K562 (cell line): ENCODE results near the gene ACOT13. TPM values are rescaled to one million over a fixed set of nuclear protein-coding genes. Genes with fewer than 3 reads are reported as not detected.

Source experiments
- ATAC-seq: fragments of 200-7000 bp; cut with Tn5 transposase; 3 replicates; pipeline ENCODE4 v1.9.1; 2020; ENCODE audit warnings: moderate library complexity
- BruUV-seq: library from RNA; stranded (reverse); fragments of 400-500 nt; replicated peaks from 2 replicates; lab custom pipeline; 2021; lab: Mats Ljungman, UMichigan
- CTCF ChIA-PET: fragments of 300-600 bp; formaldehyde crosslinking; extraction: SDS; loops from one replicate; lab custom pipeline; 2021; ENCODE audit warnings: low intra/inter-chr PET ratio; lab: Yijun Ruan, JAX
- POLR2A ChIA-PET: fragments of 300-600, 350-650 bp; sonication (Branson Sonifier 250); formaldehyde crosslinking; extraction: SDS; loops from one replicate; lab custom pipeline; 2021; ENCODE audit warnings: antibody characterized with exemption, inconsistent platforms; lab: Yijun Ruan, JAX
- DNase-seq, 4 experiments: peaks; one replicate each; pipeline versions ENCODE4 v3.0.0 to v3.0.0-alpha.2; 2011 to 2018; ENCODE audit warnings: low spot score in 3 of 4, mixed read lengths in 3 of 4; ENCODE audit errors: extremely low read depth in 1 of 4
- FAIRE-seq: peaks from 2 replicates; lab custom pipeline; 2011; peaks lifted over from hg19 to GRCh38; lab: Jason Lieb, UNC
- H2AFZ ChIP-seq: 2 replicates; pipeline ENCODE4 v1.6.0; 2011; ENCODE audit warnings: low read depth, low read length, control low read depth, inconsistent platforms
- H3K27ac ChIP-seq: fragments of 200-600 bp; 3 replicates; pipeline ENCODE4 v1.8.0; 2011; ENCODE audit warnings: low read depth, mild to moderate bottlenecking, control low read depth, inconsistent platforms, low read length, moderate library complexity, mixed read lengths; ENCODE audit errors: extremely low read depth
- H3K27me3 ChIP-seq, 2 experiments: fragments of 300-600 bp in 1 of 2; 2 replicates in 1 of 2; 3 replicates in 1 of 2; pipeline versions ENCODE4 v1.6.0 to v1.8.0; 2011; ENCODE audit warnings: inconsistent platforms in 2 of 2, low read length in 2 of 2, mild to moderate bottlenecking in 1 of 2, mixed read lengths in 1 of 2, moderate library complexity in 1 of 2; ENCODE audit not compliant: control insufficient read depth in 2 of 2, insufficient read depth in 2 of 2
- H3K36me3 ChIP-seq: fragments of 300-600 bp; 3 replicates; pipeline ENCODE4 v1.8.0; 2011; ENCODE audit warnings: mild to moderate bottlenecking, low read length, inconsistent platforms; ENCODE audit not compliant: control insufficient read depth, insufficient read depth
- H3K4me1 ChIP-seq, 2 experiments: fragments of 200-600 bp in 1 of 2; replicated peaks in 1 of 2; 2 replicates in 1 of 2; 3 replicates in 1 of 2; pipeline versions ENCODE4 v1.5.1 to v1.8.0; 2011; ENCODE audit warnings: inconsistent platforms in 2 of 2, low read length in 2 of 2, mild to moderate bottlenecking in 1 of 2, mixed read lengths in 1 of 2, moderate library complexity in 1 of 2; ENCODE audit not compliant: control insufficient read depth in 2 of 2, insufficient read depth in 2 of 2
- H3K4me2 ChIP-seq: 2 replicates; pipeline ENCODE4 v1.6.1; 2011; ENCODE audit warnings: low read length, control low read depth, inconsistent platforms, mixed read lengths; ENCODE audit not compliant: insufficient read depth
- H3K4me3 ChIP-seq: fragments of 200-600 bp; sonication (generic), shearing (Covaris generic); 2 replicates; pipeline ENCODE4 v1.5.1; 2016; ENCODE audit warnings: control low read depth, inconsistent platforms
- H3K79me2 ChIP-seq: fragments of 200-600 bp; 3 replicates; pipeline ENCODE4 v1.8.0; 2011; ENCODE audit warnings: low read length, inconsistent platforms; ENCODE audit not compliant: control insufficient read depth, insufficient read depth
- H3K9ac ChIP-seq, 2 experiments: 2 replicates each; pipeline versions ENCODE4 v1.6.0 to v1.6.1; 2011; ENCODE audit warnings: low read depth in 2 of 2, low read length in 2 of 2, control low read depth in 1 of 2, inconsistent platforms in 1 of 2, mild to moderate bottlenecking in 1 of 2, mixed read lengths in 1 of 2; ENCODE audit not compliant: insufficient read depth in 1 of 2
- H3K9me1 ChIP-seq: one replicate; pipeline ENCODE4 v1.6.0; 2011; ENCODE audit warnings: inconsistent platforms, mild to moderate bottlenecking, low read length, moderate library complexity; ENCODE audit not compliant: control insufficient read depth, insufficient read depth
- H3K9me3 ChIP-seq: replicated peaks from 2 replicates; pipeline ENCODE4 v1.5.1; 2011; ENCODE audit warnings: low read depth, low read length, inconsistent platforms; ENCODE audit not compliant: control insufficient read depth, insufficient read depth
- H4K20me1 ChIP-seq: replicated peaks from 2 replicates; pipeline ENCODE4 v1.6.1; 2011; ENCODE audit warnings: low read length, inconsistent platforms, mixed read lengths; ENCODE audit not compliant: control insufficient read depth, insufficient read depth
- ARID3A ChIP-seq: IDR thresholded peaks from 2 replicates; pipeline ENCODE4 v1.6.1; 2012; ENCODE audit warnings: low read depth, low read length, improper control_type of control experiment, borderline replicate concordance
- HCFC1 ChIP-seq: IDR thresholded peaks from 2 replicates; pipeline ENCODE4 v1.6.1; 2012; ENCODE audit warnings: low read depth, low read length, improper control_type of control experiment
- HNRNPLL ChIP-seq: fragments of 200-400 bp; formaldehyde crosslinking; IDR thresholded peaks from 2 replicates; pipeline ENCODE4 v1.6.1; 2017; ENCODE audit warnings: low read length, low read depth, mild to moderate bottlenecking; ENCODE audit not compliant: poor library complexity, severe bottlenecking
- KLF10 ChIP-seq: fragments of 250-450 bp; sonication (Bioruptor Pico); IDR thresholded peaks from 2 replicates; pipeline ENCODE4 v1.6.1; 2021; ENCODE audit warnings: matching md5 sums
- LCOR ChIP-seq: sonication (generic); formaldehyde crosslinking; IDR thresholded peaks from 2 replicates; pipeline ENCODE4 v1.8.0; 2022; ENCODE audit warnings: mild to moderate bottlenecking, missing genetic modification reagents
- MTA1 ChIP-seq: fragments of 450-650 bp; IDR thresholded peaks from 2 replicates; pipeline ENCODE4 v1.6.1; 2017; ENCODE audit warnings: borderline replicate concordance
- NCOA4 ChIP-seq: fragments of 450-650 bp; IDR thresholded peaks from 2 replicates; pipeline ENCODE4 v1.6.1; 2018; ENCODE audit warnings: mild to moderate bottlenecking; ENCODE audit not compliant: partially characterized antibody
- NR2C2 ChIP-seq, 2 experiments: fragments of 200-800 bp in 1 of 2; sonication (Bioruptor generic) in 1 of 2; sonication (generic) in 1 of 2; formaldehyde crosslinking in 1 of 2; IDR thresholded peaks; 2 replicates each; pipeline versions ENCODE4 v1.6.1 to v1.8.0; 2016 to 2022; ENCODE audit warnings: mild to moderate bottlenecking in 1 of 2, missing compliant biosample characterization in 1 of 2, missing genetic modification characterization in 1 of 2, missing genetic modification reagents in 1 of 2
- PCBP2 ChIP-seq: fragments of 200-400 bp; formaldehyde crosslinking; IDR thresholded peaks from 2 replicates; pipeline ENCODE4 v1.6.1; 2018; ENCODE audit warnings: low read length, low read depth, mild to moderate bottlenecking, moderate library complexity; ENCODE audit not compliant: poor library complexity, severe bottlenecking
- SMARCE1 ChIP-seq: fragments of 450-650 bp; IDR thresholded peaks from 2 replicates; pipeline ENCODE4 v1.7.1; 2016; ENCODE audit warnings: mild to moderate bottlenecking
- XRCC4 ChIP-seq: IDR thresholded peaks from one replicate; pipeline ENCODE4 v1.6.1; 2011; ENCODE audit not compliant: insufficient read depth, insufficient read length; ENCODE audit errors: extremely low read depth
- ZNF212 ChIP-seq: fragments of 450-650 bp; formaldehyde crosslinking; IDR thresholded peaks from 2 replicates; pipeline ENCODE4 v1.4.0; 2020; ENCODE audit warnings: mild to moderate bottlenecking
- WGBS: fragments of 100-300 bp; shearing (Covaris generic); methylation state at CpG from one replicate; pipeline ENCODE4 v1.1.6; 2016; ENCODE audit warnings: low coverage, mixed read lengths; ENCODE audit not compliant: insufficient coverage; ENCODE audit errors: missing lambda C conversion rate; 5-methylcytosine and 5-hydroxymethylcytosine counted together
- in situ Hi-C: fragments of 300-500 bp; cut with MboI; formaldehyde crosslinking; loops from 4 replicates; pipeline ENCODE4 v1.15.0; 2018; ENCODE audit warnings: inconsistent platforms, mixed read lengths
- intact Hi-C: fragments of 100-400 bp; cut with micrococcal nuclease; formaldehyde crosslinking; loops from 2 replicates; pipeline ENCODE4 v1.14.2; 2022
- polyA plus RNA-seq, 8 experiments: library from polyadenylated mRNA; depleted of rRNA in 4 of 8; stranded (reverse) in 5 of 8; unstranded in 3 of 8; fragments of >200 nt; fragmentation: Nextera tagmentation in 2 of 8; fragmentation: Illumina TruSeq in 1 of 8; extraction: Ambion mirVana in 2 of 8; extraction: Trizol in 1 of 8; gene quantifications; 2 replicates each; pipeline versions ENCODE4 v1.2.1 to v1.2.3, GENCODE V29; 2011 to 2014; ENCODE audit warnings: inconsistent platforms in 1 of 8, missing spikeins in 1 of 8
- total RNA-seq, 7 experiments: library from RNA; depleted of rRNA in 6 of 7; stranded (reverse); fragments of >200 nt in 6 of 7; fragmentation: Illumina TruSeq in 2 of 7; extraction: Trizol in 2 of 7; gene quantifications; 2 replicates each; pipeline versions ENCODE4 v1.2.1 to v1.2.3, GENCODE V29; 2011 to 2021; ENCODE audit warnings: low replicate concordance in 1 of 7
- TF ChIP-seq, protein P1 (sequence below): sonication (generic); formaldehyde crosslinking; IDR thresholded peaks from 2 replicates; pipeline ENCODE4 v1.8.0; 2022; ENCODE audit warnings: mild to moderate bottlenecking, missing genetic modification reagents

ACOT13 gene
- total and polyA plus RNA-seq, 9 of the 15 experiments (the other 6 are each of a cell fraction or from before 2014, with no cell fraction given) = 14.1 to 129 (median 65.7) TPM

- no peak overlapping the region for H3K9ac ChIP-seq
- intact Hi-C loops = no loop called here
- no peaks in the 10 kb centered on the region for H4K20me1 ChIP-seq
- H2AFZ ChIP-seq = no peak overlapping the region
- H3K4me3 ChIP-seq = no peak overlapping the region
- no peaks in the 10 kb centered on the region for H3K4me1 ChIP-seq
- H3K9me3 ChIP-seq = no peaks in the 10 kb centered on the region
- peaks cover under 1% of the 10 kb centered on the region; the same call in 2 of the 3 replicates for H3K36me3 ChIP-seq
- 65% methylated on average over 3 of the region's 3 CpGs for WGBS
- FAIRE-seq (no peak), DNase-seq (no peak), ATAC-seq (no peak)
- no peak overlapping the region for H3K27ac ChIP-seq
- no peaks in the 10 kb centered on the region for H3K9me1 ChIP-seq
- TF ChIP-seq MTA1 (no peak), HCFC1 (no peak), NCOA4 (no peak), PCBP2 (no peak), SMARCE1 (no peak), KLF10 (CRISPR knock-in tag) (no peak), ARID3A (no peak), HNRNPLL (no peak), NR2C2 (CRISPR knock-in tag; IDR thresholded peaks at IDR 0.05) (no peak), NR2C2 (tag; IDR thresholded peaks at IDR 0.05) (no peak), XRCC4 (no peak), LCOR (CRISPR knock-in tag) (no peak), ZNF212 (CRISPR knock-in tag) (no peak)
- TF ChIP-seq, protein P1, sequence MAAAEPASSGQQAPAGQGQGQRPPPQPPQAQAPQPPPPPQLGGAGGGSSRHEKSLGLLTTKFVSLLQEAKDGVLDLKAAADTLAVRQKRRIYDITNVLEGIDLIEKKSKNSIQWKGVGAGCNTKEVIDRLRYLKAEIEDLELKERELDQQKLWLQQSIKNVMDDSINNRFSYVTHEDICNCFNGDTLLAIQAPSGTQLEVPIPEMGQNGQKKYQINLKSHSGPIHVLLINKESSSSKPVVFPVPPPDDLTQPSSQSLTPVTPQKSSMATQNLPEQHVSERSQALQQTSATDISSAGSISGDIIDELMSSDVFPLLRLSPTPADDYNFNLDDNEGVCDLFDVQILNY (CRISPR knock-in tag) = no peak
- ChIA-PET POLR2A (interaction anchor here (1.0 to 1.2 kb wide), 4 partner anchors 9 to 24 kb away, joined by 3 read pairs; no protein-coding TSS in a partner anchor), CTCF (no interaction called here)
- in situ Hi-C loops = no loop called here
- H3K27me3 ChIP-seq = no peaks in the 10 kb centered on the region
- BruUV-seq = no TSS peak
- H3K4me2 ChIP-seq = no peak overlapping the region
- no peaks in the 10 kb centered on the region for H3K79me2 ChIP-seq
These were observed 25.5 kb downstream of the ACOT13 start for GRCh38 chr6:24692415-24692814.
